GM21576 (cell line): Measurements from ENCODE around the gene FKBP7.
"Not testable (repeated sequence)": the region's sequence is repeated elsewhere in the genome, so short reads cannot be mapped to it uniquely, and the experiment has no call there.

ENCODE experiments used
- ATAC-seq: cut with Tn5 transposase; IDR thresholded peaks from one replicate; pipeline ENCODE4 v1.9.1; 2021; ENCODE audit warnings: mild to moderate bottlenecking, moderate library complexity; ENCODE audit not compliant: unreplicated experiment

Gene FKBP7

DNA sequence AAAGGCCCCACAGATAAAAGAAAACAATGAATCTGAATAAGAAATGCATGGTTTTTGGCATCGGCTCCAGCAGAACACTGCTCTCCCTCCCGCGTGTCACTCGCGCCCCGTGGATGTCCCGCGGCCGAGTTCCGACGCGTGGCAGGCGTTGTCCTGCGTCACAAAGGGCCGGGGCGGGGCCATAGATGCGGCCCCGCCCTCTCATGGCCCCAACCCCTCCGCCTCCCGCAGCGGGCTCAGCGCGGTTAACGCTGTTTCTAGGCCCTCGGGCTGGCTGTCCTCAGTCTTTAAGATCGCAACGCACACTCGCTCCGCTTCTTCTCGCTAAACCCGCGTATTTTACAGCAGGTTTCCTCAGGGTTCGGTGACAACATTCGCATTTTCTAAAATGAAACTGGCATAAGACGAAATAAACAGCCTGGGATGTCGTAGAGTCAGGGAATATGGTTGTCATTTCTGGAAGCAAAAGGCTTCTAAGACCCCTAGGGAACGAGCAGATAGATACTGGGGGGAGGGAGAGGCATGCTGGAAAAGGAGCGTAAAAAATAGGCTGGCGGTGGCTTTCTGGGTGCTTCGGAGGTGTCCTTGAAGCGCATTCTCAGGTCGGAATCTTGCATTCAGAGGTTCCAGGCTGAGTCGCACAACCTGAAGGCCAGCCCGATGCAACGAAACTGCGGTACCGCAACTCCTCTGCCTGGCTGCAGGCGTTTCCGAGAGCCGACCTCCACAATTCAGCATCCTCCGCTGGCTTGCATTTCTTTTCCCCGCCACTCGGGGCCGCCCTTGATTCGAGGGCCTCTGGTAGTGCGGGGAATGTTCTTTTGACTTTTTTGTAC lies at the start of gene FKBP7:
Gene FKBP7, minus strand, starts transcription at position 162 of the 836 bp plus-strand sequence. Its CDS starts 101 bp downstream, at position 61.
- ATAC-seq = peak; percentile 44

DNA sequence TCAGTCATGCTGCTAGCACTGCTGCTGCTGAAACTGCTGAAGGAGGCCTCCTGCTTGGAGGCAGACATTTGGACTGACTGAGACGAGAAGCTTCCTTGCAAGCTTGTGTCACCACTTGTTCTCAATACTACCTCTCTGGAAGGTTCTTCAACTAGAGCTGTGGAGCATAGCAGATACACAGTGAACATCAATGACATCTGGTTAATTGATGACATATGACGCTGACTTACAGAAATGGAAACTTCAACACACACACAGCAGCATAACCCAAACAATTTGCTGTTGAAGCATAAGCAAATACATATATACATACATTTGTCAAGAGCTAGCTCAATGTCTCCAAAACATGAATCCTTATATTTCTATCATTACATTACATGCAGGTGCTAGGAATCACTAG lies 49.2 kb upstream of the FKBP7 start:
- no peak for ATAC-seq

- no peak for ATAC-seq
Observed at GRCh38 chr2:178526256-178526655, 47.9 kb upstream of the FKBP7 start.

- not testable (repeated sequence) for ATAC-seq
Observed at GRCh38 chr2:178525460-178525859, 47.1 kb upstream of the FKBP7 start.

DNA sequence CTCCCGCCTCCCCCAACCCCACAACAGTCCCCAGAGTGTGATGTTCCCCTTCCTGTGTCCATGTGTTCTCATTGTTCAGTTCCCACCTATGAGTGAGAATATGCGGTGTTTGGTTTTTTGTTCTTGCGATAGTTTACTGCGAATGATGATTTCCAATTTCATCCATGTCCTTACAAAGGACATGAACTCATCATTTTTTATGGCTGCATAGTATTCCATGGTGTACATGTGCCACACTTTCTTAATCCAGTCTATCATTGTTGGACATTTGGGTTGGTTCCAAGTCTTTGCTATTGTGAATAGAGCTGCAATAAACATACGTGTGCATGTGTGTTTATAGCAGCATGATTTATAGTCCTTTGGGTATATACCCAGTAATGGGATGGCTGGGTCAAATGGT lies 46.6 kb upstream of the FKBP7 start:
- ATAC-seq = not testable (repeated sequence)

- ATAC-seq = peak; percentile 25
Observed at GRCh38 chr2:178523596-178524134, 45.3 kb upstream of the FKBP7 start.

- ATAC-seq = peak; percentile 92
Observed at GRCh38 chr2:178522950-178523595, 44.7 kb upstream of the FKBP7 start.

- no peak for ATAC-seq
Observed at GRCh38 chr2:178521304-178522150, 43.1 kb upstream of the FKBP7 start.

GRCh38 chr2:178517496-178517895 lies 39.1 kb upstream of the FKBP7 start:
- ATAC-seq = no peak

DNA sequence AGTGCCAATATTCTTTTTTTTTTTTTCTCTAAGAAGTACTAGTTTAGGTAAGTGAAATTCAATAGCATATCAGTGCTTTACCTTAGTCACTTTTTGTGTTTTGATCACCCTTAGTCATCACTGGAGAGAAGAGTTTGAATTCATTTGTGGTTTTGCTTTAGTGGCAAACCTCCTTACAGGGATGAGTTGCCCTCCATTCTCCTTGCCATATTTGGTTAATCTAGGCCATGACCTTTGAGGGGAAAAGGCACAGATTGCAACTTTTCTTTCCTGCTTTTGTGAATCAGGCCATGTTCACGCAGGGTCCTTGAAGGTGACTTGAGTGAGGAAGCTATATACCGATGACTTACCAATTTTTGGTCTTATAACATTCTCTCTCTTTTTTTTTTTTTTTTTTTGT lies 36.3 kb upstream of the FKBP7 start:
- ATAC-seq = peak; percentile 53

GRCh38 chr2:178513876-178514275 lies 35.5 kb upstream of the FKBP7 start:
- no peak for ATAC-seq

- no peak for ATAC-seq
Observed at GRCh38 chr2:178512484-178512883, 34.1 kb upstream of the FKBP7 start.

- no peak for ATAC-seq
Observed at GRCh38 chr2:178510384-178510783, 32.0 kb upstream of the FKBP7 start.

GRCh38 chr2:178508646-178509045 lies 30.2 kb upstream of the FKBP7 start:
- no peak for ATAC-seq

DNA sequence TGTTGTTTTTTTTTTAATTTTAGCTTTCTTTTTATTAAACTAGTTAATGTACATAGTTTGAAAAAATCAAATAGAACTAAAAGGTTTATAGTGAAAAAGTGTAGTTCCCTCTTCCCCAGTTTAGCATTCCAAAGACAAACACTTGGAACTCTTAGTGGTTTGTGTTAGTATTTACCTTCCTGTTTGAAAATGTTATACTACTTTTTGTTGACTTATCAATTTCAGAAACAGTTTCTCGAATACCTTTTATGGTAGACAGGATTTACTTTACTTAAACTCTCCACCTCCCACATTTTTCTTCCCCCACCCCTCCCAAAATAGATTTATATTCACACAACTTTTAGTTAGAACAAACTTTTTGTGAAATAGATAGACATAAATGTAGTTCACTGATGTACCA lies 28.5 kb upstream of the FKBP7 start:
- no peak for ATAC-seq

GRCh38 chr2:178506524-178506923 lies 28.1 kb upstream of the FKBP7 start:
- no peak for ATAC-seq

- ATAC-seq = no peak
Observed at GRCh38 chr2:178506101-178506500, 27.7 kb upstream of the FKBP7 start.

GRCh38 chr2:178502751-178503150 lies 24.4 kb upstream of the FKBP7 start:
- ATAC-seq = no peak

GRCh38 chr2:178499640-178500039 lies 21.2 kb upstream of the FKBP7 start:
- ATAC-seq = no peak

GRCh38 chr2:178498137-178498536 lies 19.7 kb upstream of the FKBP7 start:
- ATAC-seq = peak; percentile 82

DNA sequence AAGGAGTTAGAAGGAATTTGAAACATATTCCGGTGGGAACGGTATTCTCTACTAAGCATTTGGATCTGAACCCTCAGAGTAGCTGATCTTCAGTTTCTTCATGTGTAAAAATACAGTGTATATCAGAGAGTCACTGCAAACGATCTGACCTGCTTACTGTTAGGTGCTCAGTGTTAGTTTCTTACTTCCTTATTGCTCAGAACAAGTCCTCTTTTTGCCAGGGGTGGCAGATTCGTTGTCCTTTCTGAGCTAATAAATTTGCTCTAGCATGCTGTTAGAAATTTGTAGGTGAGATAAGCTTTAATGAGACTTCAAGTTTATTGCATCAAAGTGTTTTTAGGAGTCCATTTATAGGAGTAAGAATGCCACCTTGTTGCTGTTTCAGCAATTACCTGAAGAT lies 17.6 kb upstream of the FKBP7 start:
- no peak for ATAC-seq
